NCI-H69 (cell line): ENCODE results near the gene SEMA3C.
"Not testable (repeated sequence)": the region's sequence is repeated elsewhere in the genome, so short reads cannot be mapped to it uniquely, and the experiment has no call there.

Experiments
- DNase-seq: peaks from one replicate; lab custom pipeline; 2025; lab: John Stamatoyannopoulos, UW

The SEMA3C gene

GRCh38 chr7:80926955-80927354 lies 8.1 kb upstream of the SEMA3C start:
- not testable (repeated sequence) for DNase-seq

- DNase-seq = peak; percentile 65
These were observed 5.2 kb upstream of the SEMA3C start for GRCh38 chr7:80924090-80924489.

GRCh38 chr7:80923211-80923612 lies 4.4 kb upstream of the SEMA3C start:
- peak; percentile 98 for DNase-seq

DNA sequence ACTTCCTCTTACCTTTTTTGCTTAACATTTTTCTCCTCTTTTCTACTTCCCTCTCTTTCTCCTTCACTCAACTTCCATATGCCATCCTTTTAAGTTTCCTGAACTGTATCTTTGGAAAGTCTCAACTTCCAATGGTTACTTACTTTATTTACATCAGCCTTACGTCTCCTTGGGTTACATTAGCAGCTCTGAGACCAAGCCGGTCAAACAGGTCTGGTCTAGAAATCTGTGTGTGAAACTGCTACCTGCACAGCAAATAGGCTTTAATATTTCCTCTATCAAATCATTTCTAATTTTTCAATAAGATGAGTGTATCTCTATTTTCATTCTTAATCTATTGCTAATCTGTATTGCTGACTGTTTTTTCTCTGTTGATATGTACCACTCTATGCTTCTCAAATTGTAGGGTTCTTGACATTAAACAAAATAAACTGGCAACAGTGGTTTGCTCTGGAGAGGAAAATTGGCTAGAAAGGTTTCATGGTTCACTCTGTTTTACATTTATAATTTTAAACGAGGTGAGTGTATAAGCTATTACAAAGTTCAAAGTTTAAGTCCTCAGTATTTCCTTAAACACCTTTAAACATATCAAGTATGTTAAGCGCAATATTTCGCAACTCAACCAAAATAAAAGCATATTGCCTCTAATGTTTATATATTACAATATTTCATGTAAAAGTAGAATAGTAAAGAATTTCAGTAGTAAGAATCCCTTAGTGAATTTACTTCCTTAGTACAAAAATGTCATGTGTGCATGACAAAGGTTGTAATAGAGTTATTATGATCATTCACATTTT lies 3.6 kb upstream of the SEMA3C start:
- DNase-seq = peak; percentile 52

DNA sequence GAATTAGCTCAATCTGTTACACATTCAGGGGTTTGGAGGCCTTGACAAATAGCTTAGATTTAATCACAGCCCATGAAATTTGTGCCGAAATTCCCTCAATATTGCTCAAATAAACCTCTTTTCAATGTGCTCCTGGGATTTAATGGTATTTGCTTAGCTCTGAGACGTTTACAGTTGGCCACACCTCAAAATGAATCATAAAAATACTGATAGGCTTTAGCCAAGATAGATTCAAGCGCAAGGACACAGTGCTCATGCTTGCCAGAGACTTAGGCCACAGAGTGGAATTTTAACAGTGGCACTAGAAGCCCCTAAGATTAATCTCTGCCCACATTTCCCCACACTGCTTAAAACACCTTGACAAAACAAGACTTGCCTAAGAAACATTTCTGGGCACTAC lies 2.3 kb upstream of the SEMA3C start:
- DNase-seq = peak; percentile 57

DNA sequence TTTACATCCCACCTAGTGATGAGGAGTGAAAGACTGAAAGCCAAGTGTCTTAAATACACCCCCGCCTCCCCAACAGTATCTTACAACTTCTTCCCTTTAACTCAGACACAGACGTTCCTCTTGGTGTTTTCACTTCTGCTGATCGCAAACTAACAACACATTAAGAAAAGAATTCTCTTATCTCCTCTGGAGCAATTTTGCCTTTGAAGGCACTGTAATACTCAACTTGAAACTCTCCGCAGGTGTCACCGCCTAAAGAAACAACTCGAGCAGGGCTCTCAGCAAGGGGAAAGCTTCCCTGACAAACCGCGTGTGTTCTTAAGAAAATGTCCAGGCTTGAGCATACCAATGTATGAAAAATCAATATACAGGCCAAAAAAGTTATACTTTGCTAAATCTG lies 452 bp downstream of the SEMA3C start:
- DNase-seq = peak; percentile 75

GRCh38 chr7:80916770-80917741 lies 1.8 kb downstream of the SEMA3C start:
- DNase-seq = peak; percentile 80

- no peak for DNase-seq
These were observed 8.6 kb downstream of the SEMA3C start for GRCh38 chr7:80910228-80910627.

- peak; percentile 68 for DNase-seq
These were observed 10.5 kb downstream of the SEMA3C start for GRCh38 chr7:80908360-80908797.

GRCh38 chr7:80907612-80908011 lies 11.2 kb downstream of the SEMA3C start:
- DNase-seq = no peak

DNA sequence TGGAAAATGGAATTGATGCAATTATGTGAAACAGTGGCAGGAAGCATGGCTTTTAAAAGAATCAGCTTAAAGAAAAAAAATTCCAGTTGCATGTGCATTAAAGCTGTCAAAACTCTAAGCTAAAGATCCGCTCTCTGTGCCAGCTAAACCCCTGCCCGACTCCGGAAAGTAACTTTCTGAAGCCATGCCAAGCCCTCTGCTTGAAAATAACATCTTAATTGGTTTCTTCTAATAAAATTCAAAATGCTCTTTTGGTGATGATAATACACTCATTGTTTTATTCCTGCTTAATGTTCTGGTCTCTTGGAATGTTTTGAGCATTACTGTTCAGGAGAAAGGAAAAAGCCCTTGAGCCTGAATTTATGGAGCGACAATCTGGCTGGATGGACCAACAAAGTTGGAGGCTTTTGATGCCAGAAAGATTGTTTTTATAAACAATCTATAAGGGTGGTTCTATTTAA lies 11.7 kb downstream of the SEMA3C start:
- no peak for DNase-seq

GRCh38 chr7:80905334-80905733 lies 13.5 kb downstream of the SEMA3C start:
- no peak for DNase-seq

GRCh38 chr7:80902716-80903308 lies 16.0 kb downstream of the SEMA3C start:
- no peak for DNase-seq

GRCh38 chr7:80902019-80902418 lies 16.8 kb downstream of the SEMA3C start:
- DNase-seq = no peak

GRCh38 chr7:80900583-80901576 lies 18.0 kb downstream of the SEMA3C start:
- DNase-seq = no peak

DNA sequence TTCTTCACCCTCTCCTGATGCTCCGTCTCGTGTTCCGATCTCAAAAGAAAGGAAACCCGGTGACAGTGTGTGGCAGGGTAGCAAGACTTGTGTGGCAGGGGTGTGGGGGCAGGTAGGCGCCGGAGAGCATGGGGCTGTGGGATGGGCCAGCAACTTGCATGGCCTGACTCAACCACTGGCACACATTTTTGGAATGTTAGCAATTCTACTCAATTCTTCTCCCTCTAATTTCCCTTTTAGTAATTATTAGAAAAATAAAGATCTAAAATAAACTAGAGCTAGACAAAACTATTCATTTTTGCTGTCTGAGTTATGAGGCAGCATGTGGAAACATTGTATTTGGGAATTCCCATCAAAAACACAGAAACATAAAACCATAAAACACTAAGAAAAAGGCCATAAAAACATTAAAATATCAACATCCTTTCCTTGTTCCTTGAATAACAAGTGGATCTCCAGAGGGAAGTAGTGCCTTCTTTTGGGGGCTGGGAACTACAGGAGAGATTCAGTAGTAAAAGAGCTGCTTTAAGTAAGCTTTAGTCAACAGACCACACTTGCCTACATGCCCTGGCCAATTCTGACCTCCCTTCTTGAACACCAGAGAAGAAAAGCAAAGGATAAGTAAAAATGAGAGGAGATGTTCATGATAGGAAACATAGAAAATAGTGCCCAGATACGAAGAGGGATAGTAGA lies 21.8 kb downstream of the SEMA3C start:
- no peak for DNase-seq

- no peak for DNase-seq
These were observed 23.8 kb downstream of the SEMA3C start for GRCh38 chr7:80895056-80895455.

GRCh38 chr7:80891259-80891544 lies 27.6 kb downstream of the SEMA3C start:
- no peak for DNase-seq

DNA sequence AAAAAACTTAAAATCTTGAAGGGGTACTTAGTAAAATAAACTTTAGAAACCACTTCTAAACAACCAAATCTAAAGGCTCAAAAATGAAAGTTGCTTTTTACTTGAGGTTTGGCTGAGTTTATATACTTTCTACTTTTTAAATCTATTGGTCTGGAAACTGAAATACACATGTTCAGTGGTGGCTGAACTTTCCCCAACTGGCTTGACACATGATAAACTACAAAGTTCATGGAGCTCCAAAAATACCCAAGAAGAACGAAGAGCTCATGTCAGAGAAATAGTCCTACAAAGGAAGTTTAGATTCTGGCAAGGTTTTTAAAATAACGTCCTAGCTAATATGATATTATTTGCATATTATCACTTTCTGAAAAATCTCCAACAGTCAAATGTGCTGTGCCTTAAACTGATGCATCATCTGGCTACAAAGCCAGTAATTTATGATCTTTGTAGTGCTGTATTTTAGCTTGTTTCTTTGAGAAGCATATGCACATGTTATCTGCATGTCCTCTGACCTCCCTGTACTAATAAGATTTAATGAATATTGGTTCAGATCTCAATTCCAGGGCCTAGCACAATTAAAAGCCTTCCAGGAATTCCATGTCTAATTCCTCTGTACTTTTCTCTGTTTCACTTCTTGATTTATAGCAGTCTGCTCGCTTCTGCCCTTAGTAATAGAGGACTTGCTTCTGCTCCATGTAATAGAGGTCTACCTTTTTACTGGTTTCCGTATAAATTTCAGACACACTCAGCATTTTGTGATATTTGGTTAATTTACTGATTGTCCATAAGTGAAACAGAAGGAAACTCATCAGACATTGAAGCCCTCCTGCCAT lies 28.2 kb downstream of the SEMA3C start:
- no peak for DNase-seq

DNA sequence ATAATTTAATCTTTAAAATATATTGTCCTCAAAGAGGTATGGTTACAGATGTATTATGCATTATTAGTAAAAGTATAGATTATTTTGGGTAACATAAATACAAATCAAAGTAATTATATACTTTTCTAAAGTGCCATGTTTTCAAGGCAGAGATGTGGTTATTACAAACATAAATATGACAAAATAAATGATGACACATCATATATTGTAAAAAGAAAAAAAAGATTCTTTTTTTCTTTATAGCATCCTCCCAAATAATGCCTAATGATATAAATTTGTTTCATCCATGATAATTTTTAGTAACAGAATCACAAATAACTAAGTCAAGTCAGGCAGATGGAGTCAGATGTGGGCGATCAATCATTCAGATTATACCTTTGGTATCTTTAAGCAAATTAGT lies 29.3 kb downstream of the SEMA3C start:
- DNase-seq = no peak
